ENCODE results near the gene PRTFDC1.

PRTFDC1 gene

GRCh38 chr10:24902400-24902728 is 50.0 kb downstream of the PRTFDC1 start:
- DNase-seq (ENCODE audit: low read depth) = no peak

DNA sequence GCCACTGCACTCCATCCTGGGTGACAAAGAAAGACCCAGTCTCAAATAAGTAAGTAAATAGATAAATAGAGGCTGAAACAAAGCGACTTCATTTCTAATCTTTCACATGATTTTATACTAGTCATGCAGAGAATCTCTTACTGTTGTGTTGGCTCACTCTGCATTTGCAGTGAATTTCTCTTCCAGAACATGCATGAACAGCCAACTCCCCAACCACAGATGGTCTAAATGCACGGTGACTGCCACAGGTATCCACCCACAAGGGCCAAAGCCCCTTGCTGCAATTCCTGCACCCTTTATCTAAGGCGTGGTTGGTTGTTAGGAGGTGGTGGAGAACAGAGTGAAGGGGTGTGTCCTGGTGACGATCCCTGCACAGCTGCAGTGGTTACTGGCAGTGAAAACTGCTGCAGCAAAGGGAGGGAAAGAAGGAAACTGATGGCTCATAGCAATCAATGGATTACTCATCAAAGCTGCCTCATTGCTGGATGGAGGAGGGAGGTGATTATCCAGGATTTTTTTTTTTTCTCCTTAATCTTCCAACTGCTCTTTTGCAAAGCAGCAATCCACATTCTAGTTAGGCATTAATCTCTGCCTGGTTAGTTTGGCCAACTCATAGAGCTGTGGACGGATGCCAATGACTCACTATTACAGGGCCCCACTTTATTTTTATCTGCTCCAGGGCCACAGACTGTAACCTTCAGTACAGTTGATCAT is 50.6 kb downstream of the PRTFDC1 start:
- DNase-seq (ENCODE audit: low read depth) = peak; percentile 86

GRCh38 chr10:24900888-24901685 is 51.3 kb downstream of the PRTFDC1 start:
- no peak for DNase-seq (ENCODE audit: low read depth)

DNA sequence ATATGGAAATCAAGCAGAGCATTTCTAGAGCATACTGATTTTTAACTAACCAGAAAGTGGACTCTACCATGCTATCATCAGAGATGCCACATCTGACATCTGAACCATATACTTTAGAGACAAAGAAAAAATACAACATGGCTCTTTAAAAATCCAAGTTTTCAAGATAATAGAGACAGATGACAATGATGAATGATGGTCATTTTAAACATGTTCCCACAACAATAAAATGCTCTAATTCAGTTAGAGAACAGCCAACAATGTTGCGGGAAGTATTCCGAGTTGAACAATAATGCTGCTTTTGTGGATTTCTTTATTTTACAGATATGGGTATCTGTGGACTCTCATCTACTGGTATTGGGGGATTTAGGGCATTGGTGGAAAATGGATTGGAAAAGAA is 52.8 kb downstream of the PRTFDC1 start:
- DNase-seq (ENCODE audit: low read depth) = no peak

DNA sequence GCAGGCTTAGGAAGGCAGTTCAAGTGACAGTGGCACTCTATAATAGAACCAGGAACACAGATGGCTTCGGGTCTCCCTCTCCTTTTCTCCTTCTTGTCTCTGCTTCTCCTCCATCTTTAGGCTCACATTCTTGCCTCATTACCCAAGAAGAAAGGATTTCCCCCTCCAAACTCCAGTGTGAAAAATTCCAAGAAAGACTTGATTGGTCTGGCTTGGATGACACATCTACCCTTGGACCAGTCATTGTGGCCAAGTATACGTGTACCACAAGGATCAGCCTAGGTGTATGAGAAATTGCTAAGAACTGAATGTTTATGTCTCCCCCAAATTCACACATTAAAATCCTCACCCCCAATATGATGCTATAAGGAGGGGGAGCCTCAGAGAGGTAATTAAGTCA is 53.9 kb downstream of the PRTFDC1 start:
- no peak for DNase-seq (ENCODE audit: low read depth)

- DNase-seq (ENCODE audit: low read depth) = no peak
Observed at GRCh38 chr10:24897326-24897926, 55.0 kb downstream of the PRTFDC1 start.

GRCh38 chr10:24894728-24895127 is 57.7 kb downstream of the PRTFDC1 start:
- DNase-seq (ENCODE audit: low read depth) = no peak

GRCh38 chr10:24894309-24894708 is 58.1 kb downstream of the PRTFDC1 start:
- DNase-seq (ENCODE audit: low read depth) = peak; percentile 67

- no peak for DNase-seq (ENCODE audit: low read depth)
Observed at GRCh38 chr10:24893127-24893526, 59.3 kb downstream of the PRTFDC1 start.

DNA sequence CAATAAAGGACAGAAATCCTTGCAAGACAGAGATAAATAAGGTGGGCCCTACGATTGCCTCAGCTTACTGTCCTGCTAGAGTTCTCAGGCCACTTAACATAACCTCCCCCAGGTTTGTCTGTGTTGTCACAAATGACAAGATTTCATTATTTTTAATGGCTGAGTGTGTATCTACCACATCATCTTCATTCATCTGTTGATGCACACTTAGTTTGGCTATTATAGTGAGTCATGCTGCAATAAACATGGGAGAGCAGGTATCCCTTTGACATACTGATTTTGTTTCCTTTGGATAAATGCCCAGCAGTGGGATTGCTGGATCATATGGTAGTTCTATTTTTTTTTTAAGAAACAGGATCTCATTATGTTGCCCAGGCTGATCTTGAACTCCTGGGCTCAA is 60.6 kb downstream of the PRTFDC1 start:
- DNase-seq (ENCODE audit: low read depth) = no peak

GRCh38 chr10:24889639-24890038 is 62.8 kb downstream of the PRTFDC1 start:
- DNase-seq (ENCODE audit: low read depth) = no peak

GRCh38 chr10:24887855-24888231 is 64.6 kb downstream of the PRTFDC1 start:
- no peak for DNase-seq (ENCODE audit: low read depth)

GRCh38 chr10:24886290-24886680 is 66.1 kb downstream of the PRTFDC1 start:
- DNase-seq (ENCODE audit: low read depth) = no peak

DNA sequence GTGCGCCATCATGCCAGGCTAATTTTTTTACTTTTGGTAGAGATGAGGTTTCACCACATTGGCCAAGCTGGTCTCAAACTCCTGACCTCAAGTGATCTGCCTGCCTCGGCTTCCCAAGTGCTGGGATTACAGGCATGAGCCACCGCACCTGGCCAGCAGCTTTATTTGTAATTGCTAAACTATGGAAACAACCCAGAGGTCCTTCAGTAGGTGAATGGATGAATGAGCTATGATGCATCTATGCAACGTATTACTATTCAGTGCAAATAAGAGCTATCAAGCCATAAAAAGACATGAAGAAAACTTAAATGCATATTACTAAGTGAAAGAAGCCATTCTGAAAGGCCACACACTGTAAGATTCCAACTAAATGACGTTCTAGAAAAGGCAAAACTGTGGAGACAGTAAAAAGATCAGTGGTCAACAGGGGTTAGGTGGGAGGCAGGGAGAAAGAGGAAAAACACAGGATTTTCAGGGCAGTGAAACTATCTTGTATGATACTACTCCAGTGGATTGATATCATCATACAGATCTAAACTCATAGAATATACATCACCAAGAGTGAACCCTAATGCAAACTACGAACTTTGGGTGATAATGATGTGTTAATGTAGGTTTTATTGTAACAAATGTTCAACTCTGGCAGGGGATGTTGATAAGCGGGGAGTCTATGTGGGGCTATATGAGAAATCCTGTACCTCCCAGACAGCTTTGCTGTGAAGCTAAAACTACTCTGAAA is 66.7 kb downstream of the PRTFDC1 start:
- no peak for DNase-seq (ENCODE audit: low read depth)

DNA sequence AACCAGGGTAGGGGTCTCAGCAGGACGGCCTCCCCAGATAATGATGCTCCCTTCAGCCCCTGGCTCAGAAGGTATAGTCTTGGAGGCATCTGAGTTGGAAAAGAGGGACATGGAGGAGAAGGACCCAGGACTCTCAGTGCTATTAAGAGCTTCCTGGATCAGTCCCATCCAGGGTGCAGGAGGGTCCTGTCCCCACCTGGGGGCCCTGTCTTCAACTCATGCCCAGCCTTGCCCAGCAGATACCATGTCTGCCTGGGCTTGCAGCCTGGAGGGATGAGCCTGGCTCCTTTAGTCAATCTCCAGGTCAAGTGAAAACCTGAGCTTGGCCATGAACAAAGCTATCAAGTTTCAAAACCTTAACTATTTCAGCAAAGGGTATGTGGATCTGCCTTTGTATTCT is 67.6 kb downstream of the PRTFDC1 start:
- DNase-seq (ENCODE audit: low read depth) = no peak

DNA sequence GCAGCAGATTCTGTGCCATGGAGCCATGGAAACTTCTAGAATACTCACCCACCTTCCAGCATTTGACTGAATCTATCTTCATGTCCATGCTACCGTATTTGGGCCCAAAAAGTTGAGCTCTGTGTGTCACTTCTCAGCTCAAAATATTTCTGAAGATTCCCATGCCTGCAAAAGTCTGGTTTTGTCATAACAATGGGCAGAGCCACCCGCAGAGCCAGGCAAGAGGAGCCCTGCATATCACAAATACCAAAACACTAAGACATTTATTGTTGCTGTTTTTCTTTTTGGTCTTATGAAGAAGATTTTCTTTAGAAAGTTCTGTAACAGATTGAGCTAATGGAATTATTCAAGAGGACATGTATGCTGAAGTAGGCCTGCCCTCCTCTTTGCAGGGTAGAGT is 68.1 kb downstream of the PRTFDC1 start:
- DNase-seq (ENCODE audit: low read depth) = no peak

GRCh38 chr10:24883176-24883575 is 69.2 kb downstream of the PRTFDC1 start:
- DNase-seq (ENCODE audit: low read depth) = no peak

GRCh38 chr10:24882047-24882698 is 70.2 kb downstream of the PRTFDC1 start:
- no peak for DNase-seq (ENCODE audit: low read depth)

GRCh38 chr10:24879861-24880260 is 72.5 kb downstream of the PRTFDC1 start:
- DNase-seq (ENCODE audit: low read depth) = no peak

DNA sequence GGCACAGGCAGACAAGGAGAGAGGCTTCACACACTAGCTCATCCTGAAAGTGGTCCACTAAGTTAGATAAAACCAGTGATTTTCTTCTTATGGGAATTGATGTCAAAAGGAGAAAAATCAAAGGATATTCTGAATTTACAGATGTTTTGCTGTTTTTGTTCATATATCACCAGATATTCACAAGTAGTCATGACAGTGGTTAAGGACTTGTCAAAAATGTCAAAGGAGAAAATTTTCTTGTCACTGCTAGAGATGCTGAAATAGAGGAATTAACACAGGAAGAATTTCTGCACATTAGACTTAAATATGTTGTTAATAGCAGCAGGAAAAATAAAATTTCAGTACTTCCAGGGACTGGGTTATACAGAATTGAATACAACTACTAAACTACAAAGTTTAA is 78.3 kb downstream of the PRTFDC1 start:
- no peak for DNase-seq (ENCODE audit: low read depth)

GRCh38 chr10:24873281-24873683 is 79.1 kb downstream of the PRTFDC1 start:
- peak; percentile 87 for DNase-seq (ENCODE audit: low read depth)

DNA sequence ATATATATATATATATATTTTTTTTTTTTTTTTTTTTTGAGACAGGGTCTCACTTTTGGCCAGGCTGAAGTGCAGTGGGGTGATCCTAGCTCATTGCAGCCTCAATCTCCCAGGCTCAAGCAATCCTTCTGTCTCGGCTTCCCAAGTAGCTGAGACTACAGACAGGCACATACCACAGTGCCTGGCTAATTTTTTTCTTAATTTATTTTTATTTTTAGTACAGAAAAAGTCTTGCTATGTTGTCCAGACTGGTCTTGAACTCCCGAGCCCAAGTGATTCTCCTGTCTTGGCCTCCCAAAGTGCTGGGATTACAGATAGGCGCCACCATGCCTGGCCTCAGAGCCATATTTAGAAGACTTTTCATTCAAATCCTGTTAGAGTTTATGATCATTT is 79.6 kb downstream of the PRTFDC1 start:
- no peak for DNase-seq (ENCODE audit: low read depth)

Measured in GM04504 (cell line).